RWPE2 (cell line): Measurements from ENCODE around the gene NUAK1.

Experiments
- ATAC-seq: fragments of 200-7000 bp; cut with Tn5 transposase; 3 replicates; pipeline ENCODE4 v1.9.1; 2021; ENCODE audit warnings: low read depth
- DNase-seq: peaks from one replicate; pipeline ENCODE4 v3.0.0-alpha.2; 2020; ENCODE audit warnings: low spot score
- H3K27ac ChIP-seq: fragments of 450-650 bp; 2 replicates; pipeline ENCODE4 v1.5.1; 2017; ENCODE audit warnings: mild to moderate bottlenecking; ENCODE audit not compliant: poor library complexity, severe bottlenecking
- H3K27me3 ChIP-seq: fragments of 250-450 bp; sonication (Bioruptor Pico); 2 replicates; pipeline ENCODE4 v1.5.1; 2021; ENCODE audit warnings: mild to moderate bottlenecking, moderate library complexity; ENCODE audit not compliant: insufficient read depth, poor library complexity, severe bottlenecking
- H3K36me3 ChIP-seq: fragments of 250-450 bp; sonication (Bioruptor Pico); 2 replicates; pipeline ENCODE4 v1.5.1; 2020; ENCODE audit warnings: low read depth, mild to moderate bottlenecking, moderate library complexity
- H3K4me1 ChIP-seq: fragments of 250-450 bp; sonication (Bioruptor Pico); 2 replicates; pipeline ENCODE4 v1.5.1; 2021; ENCODE audit warnings: mild to moderate bottlenecking, moderate library complexity; ENCODE audit not compliant: insufficient read depth, poor library complexity, severe bottlenecking
- H3K4me3 ChIP-seq: fragments of 250-450 bp; sonication (Bioruptor Pico); 2 replicates; pipeline ENCODE4 v1.5.1; 2021; ENCODE audit warnings: mild to moderate bottlenecking, moderate library complexity; ENCODE audit not compliant: severe bottlenecking
- H3K9me3 ChIP-seq: fragments of 250-450 bp; sonication (Bioruptor Pico); 2 replicates; pipeline ENCODE4 v1.5.1; 2021; ENCODE audit warnings: mild to moderate bottlenecking, moderate library complexity; ENCODE audit not compliant: severe bottlenecking
- TF ChIP-seq, protein P1 (sequence below): fragments of 450-650 bp; IDR thresholded peaks from one replicate; pipeline ENCODE4 v1.5.1; 2017; ENCODE audit warnings: mild to moderate bottlenecking, moderate library complexity; ENCODE audit not compliant: poor library complexity, severe bottlenecking

NUAK1 gene

DNA sequence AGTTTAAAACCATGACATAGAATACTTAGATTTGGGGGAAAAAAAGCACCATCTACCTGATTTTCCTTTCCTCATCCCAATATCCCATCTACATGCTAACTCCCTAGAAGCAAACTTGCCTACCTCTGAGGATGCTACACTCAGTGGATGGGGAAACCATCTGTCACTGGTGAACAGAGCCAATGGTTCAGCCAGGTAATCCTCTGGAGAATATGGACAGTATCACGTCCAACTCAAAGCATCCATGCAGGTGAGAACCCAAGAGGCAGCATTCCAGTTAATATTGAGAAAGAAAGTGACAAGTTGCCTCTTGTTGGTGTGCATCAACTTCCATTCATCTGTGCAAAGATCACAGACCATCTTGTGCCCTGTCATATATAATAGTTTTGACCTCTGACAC, 73.2 kb downstream of the NUAK1 start:
- H3K27ac ChIP-seq, result no peak overlapping the region
- DNase-seq (no peak), ATAC-seq (no peak)
- no peaks in the 10 kb centered on the region for H3K27me3 ChIP-seq
- no peaks in the 10 kb centered on the region for H3K4me1 ChIP-seq
- H3K36me3 ChIP-seq, result peaks cover 12% of the 10 kb centered on the region
- no peaks in the 10 kb centered on the region for H3K9me3 ChIP-seq
- TF ChIP-seq, protein P1, sequence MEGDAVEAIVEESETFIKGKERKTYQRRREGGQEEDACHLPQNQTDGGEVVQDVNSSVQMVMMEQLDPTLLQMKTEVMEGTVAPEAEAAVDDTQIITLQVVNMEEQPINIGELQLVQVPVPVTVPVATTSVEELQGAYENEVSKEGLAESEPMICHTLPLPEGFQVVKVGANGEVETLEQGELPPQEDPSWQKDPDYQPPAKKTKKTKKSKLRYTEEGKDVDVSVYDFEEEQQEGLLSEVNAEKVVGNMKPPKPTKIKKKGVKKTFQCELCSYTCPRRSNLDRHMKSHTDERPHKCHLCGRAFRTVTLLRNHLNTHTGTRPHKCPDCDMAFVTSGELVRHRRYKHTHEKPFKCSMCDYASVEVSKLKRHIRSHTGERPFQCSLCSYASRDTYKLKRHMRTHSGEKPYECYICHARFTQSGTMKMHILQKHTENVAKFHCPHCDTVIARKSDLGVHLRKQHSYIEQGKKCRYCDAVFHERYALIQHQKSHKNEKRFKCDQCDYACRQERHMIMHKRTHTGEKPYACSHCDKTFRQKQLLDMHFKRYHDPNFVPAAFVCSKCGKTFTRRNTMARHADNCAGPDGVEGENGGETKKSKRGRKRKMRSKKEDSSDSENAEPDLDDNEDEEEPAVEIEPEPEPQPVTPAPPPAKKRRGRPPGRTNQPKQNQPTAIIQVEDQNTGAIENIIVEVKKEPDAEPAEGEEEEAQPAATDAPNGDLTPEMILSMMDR, result no peak
- no peak overlapping the region for H3K4me3 ChIP-seq

DNA sequence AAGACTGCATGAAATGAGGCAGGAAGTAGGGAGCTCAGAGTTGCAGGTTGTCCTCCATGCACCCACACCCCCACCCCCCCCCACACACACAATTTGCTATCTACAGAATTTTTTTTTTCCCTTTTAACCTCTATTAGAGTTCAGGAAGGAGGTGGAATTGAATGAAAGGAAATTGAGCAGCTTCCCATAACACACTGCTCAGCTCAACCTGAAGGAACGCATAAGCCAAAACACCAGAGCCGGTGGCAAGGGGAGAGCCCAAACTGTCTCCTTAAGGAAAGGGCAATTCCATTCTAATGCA, 74.1 kb downstream of the NUAK1 start:
- Histone ChIP-seq H3K4me3 (no peak overlapping the region), H3K36me3 (peaks cover 4% of the 10 kb centered on the region), H3K27ac (no peak overlapping the region), H3K27me3 (no peaks in the 10 kb centered on the region), H3K4me1 (no peaks in the 10 kb centered on the region), H3K9me3 (no peaks in the 10 kb centered on the region)
- ATAC-seq (no peak), DNase-seq (no peak)
- TF ChIP-seq, protein P1, result no peak

- no peak for DNase-seq
- no peak overlapping the region for H3K4me3 ChIP-seq
- H3K9me3 ChIP-seq, result no peaks in the 10 kb centered on the region
- ATAC-seq, result no peak
- no peak overlapping the region for H3K27ac ChIP-seq
- no peaks in the 10 kb centered on the region for H3K27me3 ChIP-seq
- H3K36me3 ChIP-seq, result no peaks in the 10 kb centered on the region; the same call in 1 of the 2 replicates
- H3K4me1 ChIP-seq, result no peaks in the 10 kb centered on the region
- TF ChIP-seq, protein P1, result no peak
Measured at GRCh38 chr12:106063826-106064720, 74.7 kb downstream of the NUAK1 start.

- TF ChIP-seq, protein P1, result no peak
- no peaks in the 10 kb centered on the region; the same call in 1 of the 2 replicates for H3K36me3 ChIP-seq
- no peak for ATAC-seq
- no peaks in the 10 kb centered on the region for H3K4me1 ChIP-seq
- no peak overlapping the region for H3K4me3 ChIP-seq
- H3K27me3 ChIP-seq, result no peaks in the 10 kb centered on the region
- no peaks in the 10 kb centered on the region for H3K9me3 ChIP-seq
- DNase-seq, result no peak
- no peak overlapping the region for H3K27ac ChIP-seq
Measured at GRCh38 chr12:106062693-106063092, 76.1 kb downstream of the NUAK1 start.
